ENCODE measurements around the gene ZNF593OS. TPM values are rescaled to one million over a fixed set of nuclear protein-coding genes. Genes with fewer than 3 reads are reported as not detected.
A peak's percentile ranks its signal among the peaks of the same experiment; 100 is the strongest.

Gene ZNF593OS
- total RNA-seq, result not detected

DNA sequence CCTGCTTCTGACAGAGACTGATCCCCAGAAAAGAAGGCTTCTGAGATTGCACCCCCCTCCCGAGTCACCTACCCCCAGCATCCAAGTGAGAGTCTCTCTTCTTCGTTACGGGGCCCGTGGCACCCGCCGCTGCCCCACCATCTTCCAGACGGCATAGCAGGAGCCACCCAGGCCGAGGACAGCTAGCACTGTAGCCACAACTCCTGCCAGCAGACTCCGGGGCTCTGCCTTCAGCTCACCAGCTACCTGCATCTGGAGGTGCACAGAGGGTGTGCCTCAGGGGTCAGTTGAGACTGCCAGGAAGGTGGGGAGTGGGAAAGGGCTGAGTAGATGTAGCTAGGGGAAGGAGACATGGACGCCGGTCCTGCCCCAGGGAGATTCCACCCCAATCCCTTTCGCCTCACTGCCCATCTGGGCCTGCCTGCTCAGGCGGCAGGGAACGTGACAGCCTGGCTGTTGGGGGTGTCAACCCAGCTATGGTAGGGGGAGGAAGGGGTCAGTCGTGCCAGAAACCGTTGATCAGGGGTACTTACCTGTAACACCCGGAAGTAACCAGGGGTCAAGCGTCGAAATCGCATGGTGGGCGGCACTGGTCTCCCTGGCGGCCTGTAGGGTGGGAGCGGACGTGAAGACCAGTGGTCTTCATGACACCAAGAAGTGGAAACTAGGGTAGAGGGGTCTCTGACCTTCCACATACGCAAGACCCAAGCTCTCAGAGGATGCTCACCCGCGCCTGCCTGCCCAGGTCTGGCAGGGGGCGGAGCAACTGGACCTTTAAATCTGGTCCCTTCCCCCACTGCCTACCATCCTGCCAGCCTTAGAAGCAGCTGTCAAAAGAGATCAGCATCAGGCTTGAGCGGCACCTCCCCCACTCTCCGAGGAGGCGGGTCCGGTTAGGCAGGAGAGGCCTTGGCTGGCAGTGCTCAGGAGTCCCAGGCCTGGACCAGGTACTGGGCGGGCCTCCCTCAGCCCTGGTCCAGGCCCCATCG lies at the start of gene ZNF593OS:
ZNF593OS (minus strand) TSS at position 749 of the 989 bp plus-strand sequence; CDS start at position 578, 171 bp downstream.
- Histone ChIP-seq H3K27me3 (no peaks in the 10 kb centered on the region), H3K36me3 (no peaks in the 10 kb centered on the region), H3K27ac (no peak within 1 kb of the TSS), H3K4me1 (peaks cover 6% of the 10 kb centered on the region), H3K4me3 (peak within 1 kb of the TSS; percentile 92), H3K9me3 (no peaks in the 10 kb centered on the region), H3K9ac (ENCODE audit: low read depth in 2 of 2, low read length in 2 of 2) (peak within 1 kb of the TSS in 1 of 2 donors; percentile 97)
- intact Hi-C loops (cut with DNase I), result no loop called here
- DNase-seq, result no peak
- TF ChIP-seq, protein P1, sequence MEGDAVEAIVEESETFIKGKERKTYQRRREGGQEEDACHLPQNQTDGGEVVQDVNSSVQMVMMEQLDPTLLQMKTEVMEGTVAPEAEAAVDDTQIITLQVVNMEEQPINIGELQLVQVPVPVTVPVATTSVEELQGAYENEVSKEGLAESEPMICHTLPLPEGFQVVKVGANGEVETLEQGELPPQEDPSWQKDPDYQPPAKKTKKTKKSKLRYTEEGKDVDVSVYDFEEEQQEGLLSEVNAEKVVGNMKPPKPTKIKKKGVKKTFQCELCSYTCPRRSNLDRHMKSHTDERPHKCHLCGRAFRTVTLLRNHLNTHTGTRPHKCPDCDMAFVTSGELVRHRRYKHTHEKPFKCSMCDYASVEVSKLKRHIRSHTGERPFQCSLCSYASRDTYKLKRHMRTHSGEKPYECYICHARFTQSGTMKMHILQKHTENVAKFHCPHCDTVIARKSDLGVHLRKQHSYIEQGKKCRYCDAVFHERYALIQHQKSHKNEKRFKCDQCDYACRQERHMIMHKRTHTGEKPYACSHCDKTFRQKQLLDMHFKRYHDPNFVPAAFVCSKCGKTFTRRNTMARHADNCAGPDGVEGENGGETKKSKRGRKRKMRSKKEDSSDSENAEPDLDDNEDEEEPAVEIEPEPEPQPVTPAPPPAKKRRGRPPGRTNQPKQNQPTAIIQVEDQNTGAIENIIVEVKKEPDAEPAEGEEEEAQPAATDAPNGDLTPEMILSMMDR (IDR thresholded peaks at IDR 0.05), result no peak

DNA sequence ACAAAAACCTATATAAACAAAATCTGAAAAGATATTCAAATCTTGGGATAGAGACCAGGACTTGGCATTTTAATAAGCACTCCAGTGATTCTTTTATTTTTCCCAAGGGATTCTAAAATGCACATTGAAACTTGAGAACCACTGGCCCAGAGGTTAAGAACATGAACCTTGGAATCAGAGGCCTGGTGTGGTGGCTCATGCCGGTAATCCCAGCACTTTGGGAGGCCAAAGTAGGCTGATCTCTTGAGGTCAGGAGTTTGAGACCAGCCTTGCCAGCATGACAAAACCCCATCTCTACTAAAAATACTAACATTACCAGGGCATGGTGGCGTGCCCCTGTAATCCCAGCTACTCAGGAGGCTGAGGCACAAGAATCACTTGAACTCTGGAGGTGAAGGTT lies 49.5 kb upstream of the ZNF593OS start:
- Histone ChIP-seq H3K4me3 (no peak overlapping the region), H3K9me3 (no peaks in the 10 kb centered on the region), H3K9ac (ENCODE audit: low read depth in 2 of 2, low read length in 2 of 2) (no peak overlapping the region), H3K27ac (no peak overlapping the region), H3K4me1 (no peaks in the 10 kb centered on the region), H3K36me3 (no peaks in the 10 kb centered on the region), H3K27me3 (no peaks in the 10 kb centered on the region)
- DNase-seq, result no peak
- TF ChIP-seq, protein P1 (IDR thresholded peaks at IDR 0.05), result no peak
- intact Hi-C loops (cut with DNase I), result loop anchor here (5.0 kb wide), 1 partner anchor 44 kb away; the partner anchor contains the start of gene CNKSR1

DNA sequence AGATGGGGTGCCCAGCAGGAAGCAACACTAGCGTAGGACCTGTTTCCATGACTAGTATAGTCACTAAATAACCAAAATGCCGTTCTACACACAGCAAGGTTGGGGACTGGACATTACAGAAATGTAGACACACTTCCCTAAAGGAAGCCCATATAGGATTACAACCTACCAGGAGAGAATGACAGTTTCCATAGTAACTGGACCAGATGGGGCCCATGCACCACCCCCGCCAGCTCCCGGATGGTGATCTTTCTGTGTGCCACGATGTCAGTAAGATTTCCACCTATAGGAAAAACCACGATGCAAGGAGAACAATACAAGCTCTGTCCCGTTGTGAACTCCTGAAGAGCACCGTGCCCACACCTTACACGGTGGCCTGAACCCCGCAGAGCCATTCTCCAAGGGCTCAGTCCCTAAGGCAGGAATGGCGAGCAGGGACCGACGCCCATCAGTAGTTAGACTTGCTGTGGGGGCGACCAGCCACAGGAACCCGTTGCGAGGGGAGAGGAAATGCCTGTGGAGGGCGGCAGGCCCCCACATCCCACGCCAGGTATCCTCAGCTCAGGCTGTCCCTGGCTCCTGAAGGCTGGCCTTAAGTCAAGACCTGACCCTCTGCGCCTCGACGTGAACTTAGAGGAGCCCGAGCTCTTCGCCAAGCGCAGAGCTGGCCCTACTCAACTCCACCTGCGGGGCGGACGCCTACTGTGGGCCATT lies 48.7 kb upstream of the ZNF593OS start:
- Histone ChIP-seq H3K4me3 (no peak overlapping the region), H3K9me3 (no peaks in the 10 kb centered on the region), H3K27ac (no peak overlapping the region), H3K36me3 (no peaks in the 10 kb centered on the region), H3K4me1 (no peaks in the 10 kb centered on the region), H3K9ac (ENCODE audit: low read depth in 2 of 2, low read length in 2 of 2) (no peak overlapping the region), H3K27me3 (no peaks in the 10 kb centered on the region)
- DNase-seq, result no peak
- intact Hi-C loops (cut with DNase I), result loop anchor here (5.0 kb wide), 1 partner anchor 43 kb away; the partner anchor contains the start of gene CNKSR1
- TF ChIP-seq, protein P1 (IDR thresholded peaks at IDR 0.05), result no peak

DNA sequence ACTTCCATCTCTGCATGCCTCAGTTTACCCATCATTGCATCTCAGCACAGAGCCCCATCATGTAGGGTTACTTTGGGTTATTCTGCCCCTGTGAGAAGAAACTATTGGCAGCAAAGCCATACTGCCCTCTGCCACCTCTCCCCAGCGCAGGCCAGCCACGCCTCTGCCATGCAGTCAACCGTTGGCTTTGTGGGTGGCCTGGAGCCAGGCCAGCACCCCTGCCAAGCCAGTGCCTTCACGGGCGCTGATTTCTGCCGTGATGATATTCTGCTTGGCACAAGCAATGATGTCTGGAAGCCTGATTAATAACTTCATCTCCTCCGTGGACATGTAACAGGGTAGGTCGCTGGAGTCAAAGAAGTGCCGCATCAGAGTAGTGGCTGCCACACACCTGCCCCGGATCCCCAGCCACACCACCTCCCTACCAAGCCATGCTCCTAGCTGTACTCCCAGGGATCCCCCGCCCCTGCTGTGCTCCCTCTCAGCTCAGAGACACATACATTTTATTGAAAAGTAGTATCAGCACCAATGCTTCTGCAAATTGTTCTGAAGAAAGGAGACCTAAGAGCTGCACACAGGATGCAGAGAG lies 47.4 kb upstream of the ZNF593OS start:
- Histone ChIP-seq H3K4me3 (no peak overlapping the region), H3K9me3 (no peaks in the 10 kb centered on the region), H3K27me3 (no peaks in the 10 kb centered on the region), H3K9ac (ENCODE audit: low read depth in 2 of 2, low read length in 2 of 2) (no peak overlapping the region), H3K36me3 (no peaks in the 10 kb centered on the region), H3K27ac (no peak overlapping the region), H3K4me1 (no peaks in the 10 kb centered on the region)
- intact Hi-C loops (cut with DNase I), result no loop called here
- TF ChIP-seq, protein P1 (IDR thresholded peaks at IDR 0.05), result no peak
- DNase-seq, result no peak

DNA sequence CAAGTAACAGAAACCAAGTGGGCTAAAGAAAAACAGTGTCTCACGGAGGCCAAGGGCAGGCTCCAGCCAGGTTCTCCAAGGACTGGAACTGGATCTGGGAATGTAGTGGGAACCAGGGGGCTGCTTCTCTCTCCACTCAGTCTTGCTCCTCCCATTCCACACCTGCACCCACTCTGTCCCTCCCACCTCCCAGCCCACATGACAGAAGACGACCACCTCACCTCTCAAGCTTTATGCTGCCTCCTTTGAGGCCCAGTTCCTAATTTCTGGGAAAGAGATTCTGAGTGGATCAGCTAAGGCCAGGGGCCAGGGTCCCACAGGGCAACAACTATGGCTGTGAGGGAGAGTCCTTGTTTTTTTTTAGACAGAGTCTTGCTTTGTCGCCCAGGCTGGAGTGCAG lies 43.6 kb upstream of the ZNF593OS start:
- H3K9me3 ChIP-seq, result no peaks in the 10 kb centered on the region
- no peak for DNase-seq
- no peaks in the 10 kb centered on the region for H3K27me3 ChIP-seq
- no peak overlapping the region for H3K4me3 ChIP-seq
- H3K27ac ChIP-seq, result no peak overlapping the region
- H3K4me1 ChIP-seq, result no peaks in the 10 kb centered on the region
- no peak overlapping the region for H3K9ac ChIP-seq (ENCODE audit: low read depth in 2 of 2, low read length in 2 of 2)
- intact Hi-C loops (cut with DNase I), result no loop called here
- H3K36me3 ChIP-seq, result no peaks in the 10 kb centered on the region
- TF ChIP-seq, protein P1 (IDR thresholded peaks at IDR 0.05), result no peak

Measured in colonic mucosa (tissue), 4 donors.